PFSK-1 (cell line): ENCODE data around the gene RCCD1.
A peak's percentile ranks its signal among the peaks of the same experiment; 100 is the strongest.

Experiments used
- FOXP2 ChIP-seq: optimal IDR thresholded peaks from 2 replicates; pipeline ENCODE3; 2011; ENCODE audit warnings: borderline replicate concordance, control low read depth, inconsistent platforms; ENCODE audit not compliant: insufficient read depth; ENCODE audit errors: extremely low read length, extremely low read depth
- POLR2AphosphoS5 ChIP-seq: IDR thresholded peaks from 2 replicates; pipeline ENCODE4 v1.6.1; 2012; ENCODE audit warnings: low read depth, mild to moderate bottlenecking, control low read depth, low read length, moderate library complexity
- SIN3A ChIP-seq: IDR thresholded peaks from 2 replicates; pipeline ENCODE4 v1.6.1; 2012; ENCODE audit warnings: mild to moderate bottlenecking, low read length, moderate library complexity, borderline replicate concordance; ENCODE audit not compliant: insufficient read depth
- TAF1 ChIP-seq: IDR thresholded peaks from 2 replicates; pipeline ENCODE4 v1.6.1; 2012; ENCODE audit warnings: low read length, control low read depth, borderline replicate concordance; ENCODE audit not compliant: insufficient read depth
- TF ChIP-seq, protein P1 (sequence below), 2 experiments: IDR thresholded peaks; 2 replicates each; pipeline versions ENCODE4 v1.6.1 to v1.8.0; 2011 to 2012; ENCODE audit warnings: low read depth in 2 of 2, low read length in 2 of 2, control low read depth in 1 of 2, inconsistent platforms in 1 of 2, mild to moderate bottlenecking in 1 of 2, moderate library complexity in 1 of 2; ENCODE audit not compliant: insufficient read depth in 1 of 2

Gene RCCD1

DNA sequence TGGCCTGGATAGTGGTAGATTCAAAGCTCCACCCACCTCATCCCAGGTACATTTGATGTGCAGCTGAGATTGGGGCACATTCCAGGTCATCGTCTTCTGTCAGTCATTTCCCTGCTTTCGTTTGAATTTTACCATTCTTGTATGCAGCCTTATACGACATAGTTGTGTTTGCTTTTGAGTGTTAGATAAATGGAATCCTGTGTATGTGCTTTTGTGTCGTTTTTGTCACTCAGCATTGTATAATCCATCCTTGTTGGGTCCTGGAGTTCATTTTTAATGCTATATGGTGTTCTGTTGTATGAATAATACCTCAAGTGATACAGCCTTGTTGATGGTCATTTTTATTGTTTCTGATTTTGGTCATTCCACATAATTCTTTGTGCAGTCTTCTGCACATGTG lies 7.3 kb downstream of the RCCD1 start:
- 0 out of 2 replicates have a peak, but pooled peaks have one; percentile 47 for TF ChIP-seq POLR2AphosphoS5
- TF ChIP-seq, protein P1, sequence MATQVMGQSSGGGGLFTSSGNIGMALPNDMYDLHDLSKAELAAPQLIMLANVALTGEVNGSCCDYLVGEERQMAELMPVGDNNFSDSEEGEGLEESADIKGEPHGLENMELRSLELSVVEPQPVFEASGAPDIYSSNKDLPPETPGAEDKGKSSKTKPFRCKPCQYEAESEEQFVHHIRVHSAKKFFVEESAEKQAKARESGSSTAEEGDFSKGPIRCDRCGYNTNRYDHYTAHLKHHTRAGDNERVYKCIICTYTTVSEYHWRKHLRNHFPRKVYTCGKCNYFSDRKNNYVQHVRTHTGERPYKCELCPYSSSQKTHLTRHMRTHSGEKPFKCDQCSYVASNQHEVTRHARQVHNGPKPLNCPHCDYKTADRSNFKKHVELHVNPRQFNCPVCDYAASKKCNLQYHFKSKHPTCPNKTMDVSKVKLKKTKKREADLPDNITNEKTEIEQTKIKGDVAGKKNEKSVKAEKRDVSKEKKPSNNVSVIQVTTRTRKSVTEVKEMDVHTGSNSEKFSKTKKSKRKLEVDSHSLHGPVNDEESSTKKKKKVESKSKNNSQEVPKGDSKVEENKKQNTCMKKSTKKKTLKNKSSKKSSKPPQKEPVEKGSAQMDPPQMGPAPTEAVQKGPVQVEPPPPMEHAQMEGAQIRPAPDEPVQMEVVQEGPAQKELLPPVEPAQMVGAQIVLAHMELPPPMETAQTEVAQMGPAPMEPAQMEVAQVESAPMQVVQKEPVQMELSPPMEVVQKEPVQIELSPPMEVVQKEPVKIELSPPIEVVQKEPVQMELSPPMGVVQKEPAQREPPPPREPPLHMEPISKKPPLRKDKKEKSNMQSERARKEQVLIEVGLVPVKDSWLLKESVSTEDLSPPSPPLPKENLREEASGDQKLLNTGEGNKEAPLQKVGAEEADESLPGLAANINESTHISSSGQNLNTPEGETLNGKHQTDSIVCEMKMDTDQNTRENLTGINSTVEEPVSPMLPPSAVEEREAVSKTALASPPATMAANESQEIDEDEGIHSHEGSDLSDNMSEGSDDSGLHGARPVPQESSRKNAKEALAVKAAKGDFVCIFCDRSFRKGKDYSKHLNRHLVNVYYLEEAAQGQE (IDR thresholded peaks at IDR 0.05; ENCODE audit: insufficient read depth in 1 of 2, low read depth in 2 of 2, low read length in 2 of 2): no peak

DNA sequence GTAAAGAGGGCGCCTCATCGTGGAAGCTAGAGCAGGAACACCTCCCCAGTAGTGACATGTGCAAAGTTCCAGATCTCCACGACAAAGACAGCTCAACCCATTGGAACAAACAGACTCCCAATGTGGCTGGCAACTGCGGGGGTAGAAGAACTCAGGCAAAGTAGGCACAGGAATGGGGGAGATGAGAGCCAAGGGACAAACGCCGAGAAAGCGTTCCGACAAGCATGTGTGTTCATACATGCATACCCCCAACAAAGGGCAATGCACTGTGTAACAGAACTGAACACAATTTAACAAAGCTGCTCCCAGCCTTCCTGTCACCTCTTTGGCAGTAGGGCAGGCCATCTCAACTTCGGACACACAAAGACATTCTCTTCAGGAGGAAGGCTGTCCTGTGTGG lies 11.6 kb downstream of the RCCD1 start:
- no peak for TF ChIP-seq POLR2AphosphoS5
- TF ChIP-seq TAF1: no peak
- TF ChIP-seq, protein P1 (IDR thresholded peaks at IDR 0.05; ENCODE audit: insufficient read depth in 1 of 2, low read depth in 2 of 2, low read length in 2 of 2): no peak
- TF ChIP-seq FOXP2: no peak
- TF ChIP-seq SIN3A: no peak

DNA sequence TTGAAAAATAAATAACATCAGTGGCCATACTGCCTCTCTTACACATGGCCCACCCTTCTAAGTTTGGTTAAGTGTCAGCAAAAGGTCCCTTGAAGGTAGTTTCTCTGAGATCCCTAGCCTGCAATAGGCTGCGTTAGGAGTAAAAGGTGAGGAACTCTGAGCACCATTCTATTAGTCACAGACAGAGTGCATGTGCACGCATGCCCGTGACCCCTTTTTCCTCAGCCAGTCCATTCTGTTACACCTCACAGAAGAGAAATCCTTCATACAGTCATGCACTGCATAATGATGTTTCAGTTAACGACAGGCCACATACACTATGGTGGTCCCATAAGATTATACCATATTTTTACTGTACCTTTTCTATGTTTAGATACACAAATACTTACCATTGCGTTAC lies 12.5 kb downstream of the RCCD1 start:
- no peak for TF ChIP-seq SIN3A
- TF ChIP-seq, protein P1 (IDR thresholded peaks at IDR 0.05; ENCODE audit: insufficient read depth in 1 of 2, low read depth in 2 of 2, low read length in 2 of 2): no peak
- TF ChIP-seq FOXP2: no peak
- no peak for TF ChIP-seq POLR2AphosphoS5
- no peak for TF ChIP-seq TAF1

DNA sequence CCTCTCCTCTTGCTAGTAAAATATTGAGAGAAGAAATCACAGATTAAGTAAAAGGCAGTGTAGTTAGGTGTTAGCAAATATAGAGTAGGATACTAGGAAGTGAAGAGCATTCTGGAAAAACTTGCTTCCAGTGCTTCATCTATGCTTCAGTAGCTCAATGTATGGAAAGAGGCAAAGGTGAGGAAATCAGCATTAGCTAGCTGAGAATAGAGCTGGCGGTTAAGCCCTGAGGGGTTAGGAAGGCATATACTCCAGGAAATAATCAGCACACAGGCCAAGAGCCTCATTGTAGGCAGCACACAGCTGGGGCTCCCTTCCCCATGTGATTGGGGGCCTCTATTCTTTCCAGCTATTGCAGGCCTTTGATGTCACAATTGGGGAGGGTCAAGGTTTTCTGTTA lies 13.8 kb downstream of the RCCD1 start:
- TF ChIP-seq SIN3A: no peak
- TF ChIP-seq FOXP2: no peak
- TF ChIP-seq, protein P1 (IDR thresholded peaks at IDR 0.05; ENCODE audit: insufficient read depth in 1 of 2, low read depth in 2 of 2, low read length in 2 of 2): no peak
- TF ChIP-seq TAF1: no peak
- no peak for TF ChIP-seq POLR2AphosphoS5

DNA sequence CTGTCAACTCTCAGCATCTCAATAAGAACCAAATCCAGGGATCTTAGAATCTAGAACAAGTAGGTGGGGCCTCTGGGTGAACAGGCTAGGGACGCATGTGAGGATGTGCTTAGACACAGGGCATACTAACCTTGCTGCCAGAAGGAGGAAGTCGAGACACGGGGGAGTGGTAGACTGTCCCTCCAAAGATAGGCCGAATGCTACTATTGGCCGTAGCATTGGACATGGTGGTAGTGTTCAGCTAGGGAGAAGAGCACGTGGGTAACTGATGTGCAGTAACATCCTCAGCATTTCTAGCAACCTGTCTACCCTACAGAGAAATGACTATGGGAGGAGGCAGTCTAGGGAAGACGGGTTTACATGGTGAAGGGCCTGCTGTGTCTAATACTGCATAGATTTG lies 15.6 kb downstream of the RCCD1 start:
- no peak for TF ChIP-seq FOXP2
- no peak for TF ChIP-seq TAF1
- no peak for TF ChIP-seq SIN3A

DNA sequence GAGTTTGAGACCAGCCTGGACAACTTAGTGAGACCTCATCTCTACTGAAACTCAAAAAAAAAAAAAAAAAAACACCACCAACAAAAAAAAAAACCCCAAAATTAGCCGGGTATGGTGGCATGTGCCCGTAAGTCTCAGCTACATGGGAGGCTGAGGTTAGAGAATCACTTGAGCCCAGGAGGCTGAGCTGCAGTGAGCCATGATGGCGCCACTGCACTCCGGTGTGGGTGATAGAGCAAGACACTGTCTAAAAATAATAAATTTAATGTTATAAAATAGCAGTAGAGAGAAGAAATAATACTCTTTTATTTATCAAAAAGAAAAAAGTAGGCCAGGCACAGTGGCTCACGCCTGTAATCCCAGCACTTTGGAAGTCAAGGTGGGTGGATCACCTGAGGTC lies 17.4 kb downstream of the RCCD1 start:
- no peak for TF ChIP-seq POLR2AphosphoS5
- TF ChIP-seq FOXP2: no peak
- TF ChIP-seq SIN3A: no peak
- TF ChIP-seq, protein P1 (IDR thresholded peaks at IDR 0.05; ENCODE audit: insufficient read depth in 1 of 2, low read depth in 2 of 2, low read length in 2 of 2): no peak
- TF ChIP-seq TAF1: no peak
